ENCODE measurements around the gene REPIN1.

GRCh38 chr7:150401424-150401790 is 32.8 kb downstream of the REPIN1 start:
- no peak for TF ChIP-seq CTCF (IDR thresholded peaks at IDR 0.05)
- TF ChIP-seq POLR2A (IDR thresholded peaks at IDR 0.05; ENCODE audit: low read depth): no peak
